ENCODE measurements around the gene MAP3K20. TPM values are rescaled to one million over a fixed set of nuclear protein-coding genes. Genes with fewer than 3 reads are reported as not detected.
A peak's percentile ranks its signal among the peaks of the same experiment; 100 is the strongest.
"Not testable (repeated sequence)": the region's sequence is repeated elsewhere in the genome, so short reads cannot be mapped to it uniquely, and the experiment has no call there.

The MAP3K20 gene
- total and polyA plus RNA-seq, 2 donors = 11.2 to 15.1 TPM

DNA sequence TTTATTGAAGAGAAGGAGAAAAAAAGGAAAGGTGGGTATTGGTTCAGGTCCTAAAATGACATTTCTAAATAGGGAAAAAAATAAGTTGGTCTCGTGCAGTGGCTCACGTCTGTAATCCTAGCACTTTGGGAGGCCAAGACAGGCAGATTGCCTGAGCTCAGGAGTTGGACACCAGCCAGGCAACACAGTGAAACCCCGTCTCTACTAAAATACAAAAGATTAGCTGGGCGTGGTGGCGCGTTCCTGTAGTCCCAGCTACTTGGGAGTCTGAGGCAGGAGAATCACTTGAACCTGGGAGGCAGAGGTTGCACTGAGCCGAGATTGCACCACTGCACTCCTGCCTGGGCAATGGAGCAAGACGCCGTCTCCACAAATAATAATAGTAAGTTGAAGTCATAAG lies 131.5 kb downstream of the MAP3K20 start:
- not testable (repeated sequence) for H3K36me3 ChIP-seq (ENCODE audit: control insufficient read depth in 2 of 2, insufficient read depth in 2 of 2, low read length in 1 of 2); H3K4me3 ChIP-seq (ENCODE audit: low read length in 2 of 2); DNase-seq (ENCODE audit: low read depth in 6 of 9, low spot score in 9 of 9); H3K27ac ChIP-seq (ENCODE audit: low read depth in 1 of 2, low read length in 1 of 2); H3K27me3 ChIP-seq (ENCODE audit: control insufficient read depth in 2 of 2, insufficient read depth in 1 of 2, low read length in 1 of 2); H3K9me3 ChIP-seq (ENCODE audit: control insufficient read depth in 2 of 2, insufficient read depth in 1 of 2, low read length in 1 of 2); H3K4me1 ChIP-seq (ENCODE audit: control insufficient read depth in 2 of 2, insufficient read depth in 2 of 2, low read length in 2 of 2)
- WGBS = 88% methylated on average over 9 of the region's 9 CpGs

DNA sequence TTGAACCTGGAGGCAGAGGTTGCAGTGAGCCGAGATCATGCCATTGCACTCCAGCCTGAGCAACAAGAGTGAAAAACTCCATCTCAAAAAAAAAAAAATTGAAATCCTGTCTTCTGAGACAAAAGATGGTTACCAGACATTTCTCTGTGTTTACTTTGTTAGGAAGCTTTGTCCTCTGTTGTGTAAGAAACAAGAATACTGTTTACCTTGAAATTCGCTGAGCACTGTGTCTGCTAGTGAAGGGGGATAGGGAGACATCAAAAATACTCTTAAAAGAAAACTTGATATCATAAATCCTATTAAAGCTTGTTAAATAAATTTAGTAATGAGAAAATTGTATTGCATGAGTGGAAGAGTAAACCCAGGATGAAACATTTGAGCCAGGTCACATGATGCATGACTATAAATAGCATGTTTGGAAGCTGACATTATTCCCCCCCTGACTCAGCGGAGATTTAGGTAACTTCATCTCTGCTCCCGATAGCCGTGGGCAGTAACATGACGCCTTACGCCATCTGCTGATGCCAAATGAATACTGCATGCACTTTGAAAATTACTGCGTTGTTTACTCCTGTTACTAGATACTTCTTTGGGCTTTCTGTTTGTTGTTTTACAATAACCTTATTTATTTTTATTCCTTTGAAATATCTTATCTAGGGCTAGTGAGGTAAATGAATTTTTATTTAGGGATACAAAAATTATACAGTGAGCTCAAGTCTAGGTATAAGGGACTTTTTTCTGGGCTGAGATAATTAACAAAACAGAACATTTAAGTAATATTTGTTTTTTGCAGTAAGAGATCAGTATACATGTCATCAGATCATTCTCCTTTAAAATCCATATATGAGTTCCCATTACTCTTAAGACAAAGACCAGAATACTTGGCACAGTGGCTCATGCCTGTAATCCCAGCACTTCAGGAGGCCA lies 134.9 kb downstream of the MAP3K20 start:
- no peaks in the 10 kb centered on the region for H3K9me3 ChIP-seq (ENCODE audit: control insufficient read depth in 2 of 2, insufficient read depth in 1 of 2, low read length in 1 of 2)
- no peaks in the 10 kb centered on the region for H3K27me3 ChIP-seq (ENCODE audit: control insufficient read depth in 2 of 2, insufficient read depth in 1 of 2, low read length in 1 of 2)
- DNase-seq (ENCODE audit: low read depth in 6 of 9, low spot score in 9 of 9) = peak; percentile 36 to 83 (median 61)
- no peak overlapping the region for H3K27ac ChIP-seq (ENCODE audit: low read depth in 1 of 2, low read length in 1 of 2)
- 38% methylated on average over 8 of the region's 8 CpGs for WGBS
- H3K4me1 ChIP-seq (ENCODE audit: control insufficient read depth in 2 of 2, insufficient read depth in 2 of 2, low read length in 2 of 2) = no peaks in the 10 kb centered on the region
- no peak overlapping the region for H3K4me3 ChIP-seq (ENCODE audit: low read length in 2 of 2)
- peaks cover 0 to 5% of the 10 kb centered on the region in 2 donors for H3K36me3 ChIP-seq (ENCODE audit: control insufficient read depth in 2 of 2, insufficient read depth in 2 of 2, low read length in 1 of 2)

DNA sequence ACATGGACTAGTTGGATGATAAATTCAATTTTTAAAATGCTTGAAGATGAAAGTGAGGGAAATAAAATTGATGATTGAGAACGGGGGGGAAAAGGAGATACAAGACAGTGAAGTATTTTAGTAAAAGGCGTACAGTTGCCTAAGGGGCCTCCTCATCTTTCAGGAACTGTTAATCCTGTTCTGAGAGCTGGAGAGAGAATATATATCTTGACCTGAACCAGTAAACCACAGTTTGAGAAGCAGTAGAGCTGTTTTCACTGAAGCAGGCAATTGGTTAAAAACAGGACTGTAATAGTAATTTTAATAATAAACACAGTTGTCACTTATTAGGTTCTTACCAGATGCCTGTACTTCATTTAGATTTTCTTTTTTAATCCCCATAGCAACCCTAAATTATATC lies 137.5 kb downstream of the MAP3K20 start:
- no peaks in the 10 kb centered on the region for H3K9me3 ChIP-seq (ENCODE audit: control insufficient read depth in 2 of 2, insufficient read depth in 1 of 2, low read length in 1 of 2)
- H3K27me3 ChIP-seq (ENCODE audit: control insufficient read depth in 2 of 2, insufficient read depth in 1 of 2, low read length in 1 of 2) = no peaks in the 10 kb centered on the region
- WGBS = 97% methylated on average over 2 of the region's 2 CpGs
- DNase-seq (ENCODE audit: low read depth in 6 of 9, low spot score in 9 of 9) = no peak
- H3K36me3 ChIP-seq (ENCODE audit: control insufficient read depth in 2 of 2, insufficient read depth in 2 of 2, low read length in 1 of 2) = peaks cover 0 to 5% of the 10 kb centered on the region in 2 donors
- H3K4me3 ChIP-seq (ENCODE audit: low read length in 2 of 2) = no peak overlapping the region
- no peaks in the 10 kb centered on the region for H3K4me1 ChIP-seq (ENCODE audit: control insufficient read depth in 2 of 2, insufficient read depth in 2 of 2, low read length in 2 of 2)
- no peak overlapping the region for H3K27ac ChIP-seq (ENCODE audit: low read depth in 1 of 2, low read length in 1 of 2)

DNA sequence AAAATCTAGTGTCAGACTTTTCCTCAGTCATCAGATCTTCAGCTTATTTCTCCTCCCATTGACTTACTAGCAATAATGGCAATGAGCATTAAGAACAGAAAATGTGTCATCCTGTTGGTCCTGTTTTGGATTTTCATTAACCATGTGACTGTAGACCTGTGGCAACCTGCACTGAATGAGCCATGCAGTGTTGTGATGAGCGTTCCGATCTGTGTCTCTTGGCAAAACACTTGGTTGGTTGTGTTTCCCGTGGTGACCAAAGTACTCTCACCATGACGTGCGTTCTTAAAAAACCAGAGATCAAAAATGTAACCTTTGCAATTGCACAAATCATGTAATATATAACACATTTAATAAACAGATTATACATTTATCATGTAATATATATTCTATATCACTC lies 138.6 kb downstream of the MAP3K20 start:
- H3K9me3 ChIP-seq (ENCODE audit: control insufficient read depth in 2 of 2, insufficient read depth in 1 of 2, low read length in 1 of 2) = no peaks in the 10 kb centered on the region
- H3K4me1 ChIP-seq (ENCODE audit: control insufficient read depth in 2 of 2, insufficient read depth in 2 of 2, low read length in 2 of 2) = peaks cover 0 to 3% of the 10 kb centered on the region in 2 donors
- 98% methylated on average over 5 of the region's 5 CpGs for WGBS
- H3K27me3 ChIP-seq (ENCODE audit: control insufficient read depth in 2 of 2, insufficient read depth in 1 of 2, low read length in 1 of 2) = no peaks in the 10 kb centered on the region
- H3K4me3 ChIP-seq (ENCODE audit: low read length in 2 of 2) = no peak overlapping the region
- peak in 1 of 9 donors; percentile 13 for DNase-seq (ENCODE audit: low read depth in 6 of 9, low spot score in 9 of 9)
- no peak overlapping the region for H3K27ac ChIP-seq (ENCODE audit: low read depth in 1 of 2, low read length in 1 of 2)
- H3K36me3 ChIP-seq (ENCODE audit: control insufficient read depth in 2 of 2, insufficient read depth in 2 of 2, low read length in 1 of 2) = peaks cover 0 to 5% of the 10 kb centered on the region in 2 donors

DNA sequence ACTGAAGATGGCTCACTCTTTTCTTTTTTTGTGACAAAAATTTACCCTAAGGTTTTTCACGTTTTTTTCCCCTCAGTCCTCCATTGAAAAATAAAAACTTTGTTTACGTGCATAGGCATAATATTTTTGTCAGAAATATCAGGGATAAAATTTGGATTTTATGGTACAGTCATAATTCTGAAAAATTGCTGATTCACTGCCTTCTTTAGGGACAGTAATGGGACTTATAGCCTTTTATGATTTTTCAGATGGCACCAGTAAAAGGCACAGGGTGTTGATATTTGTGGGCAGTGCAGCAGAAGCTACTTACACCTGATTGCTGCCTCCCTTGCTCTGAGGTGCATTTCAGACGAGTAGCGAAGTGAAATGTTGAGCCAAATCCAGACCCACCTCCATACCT lies 139.7 kb downstream of the MAP3K20 start:
- no peak overlapping the region for H3K27ac ChIP-seq (ENCODE audit: low read depth in 1 of 2, low read length in 1 of 2)
- no peaks in the 10 kb centered on the region for H3K27me3 ChIP-seq (ENCODE audit: control insufficient read depth in 2 of 2, insufficient read depth in 1 of 2, low read length in 1 of 2)
- 95% methylated on average over 4 of the region's 4 CpGs for WGBS
- peaks cover 0 to 3% of the 10 kb centered on the region in 2 donors for H3K4me1 ChIP-seq (ENCODE audit: control insufficient read depth in 2 of 2, insufficient read depth in 2 of 2, low read length in 2 of 2)
- peaks cover 0 to 5% of the 10 kb centered on the region in 2 donors for H3K36me3 ChIP-seq (ENCODE audit: control insufficient read depth in 2 of 2, insufficient read depth in 2 of 2, low read length in 1 of 2)
- no peaks in the 10 kb centered on the region for H3K9me3 ChIP-seq (ENCODE audit: control insufficient read depth in 2 of 2, insufficient read depth in 1 of 2, low read length in 1 of 2)
- no peak for DNase-seq (ENCODE audit: low read depth in 6 of 9, low spot score in 9 of 9)
- H3K4me3 ChIP-seq (ENCODE audit: low read length in 2 of 2) = no peak overlapping the region

DNA sequence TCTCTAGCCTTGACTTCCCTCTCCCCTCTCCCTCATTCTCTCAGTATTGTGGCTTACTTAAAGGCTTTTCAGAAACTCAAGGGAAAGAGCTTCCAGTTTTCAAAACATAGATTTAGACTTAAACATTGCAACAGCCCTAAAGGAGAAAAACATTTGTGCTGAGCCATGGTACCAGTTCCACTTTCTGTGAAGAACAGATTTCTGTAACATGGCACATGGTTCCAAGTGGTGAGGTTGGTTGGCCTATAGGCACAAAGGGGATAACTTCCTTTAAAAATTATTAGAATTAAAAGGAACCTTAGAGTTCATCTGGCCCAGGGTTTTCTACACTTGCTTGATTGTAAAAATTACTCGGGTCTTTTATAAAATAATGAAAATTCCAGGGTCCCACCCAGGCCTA lies 140.4 kb downstream of the MAP3K20 start:
- H3K9me3 ChIP-seq (ENCODE audit: control insufficient read depth in 2 of 2, insufficient read depth in 1 of 2, low read length in 1 of 2) = no peaks in the 10 kb centered on the region
- H3K4me1 ChIP-seq (ENCODE audit: control insufficient read depth in 2 of 2, insufficient read depth in 2 of 2, low read length in 2 of 2) = peaks cover 0 to 3% of the 10 kb centered on the region in 2 donors
- no peak for DNase-seq (ENCODE audit: low read depth in 6 of 9, low spot score in 9 of 9)
- 97% methylated on average over 1 of the region's 1 CpG for WGBS
- no peak overlapping the region for H3K27ac ChIP-seq (ENCODE audit: low read depth in 1 of 2, low read length in 1 of 2)
- no peaks in the 10 kb centered on the region for H3K27me3 ChIP-seq (ENCODE audit: control insufficient read depth in 2 of 2, insufficient read depth in 1 of 2, low read length in 1 of 2)
- H3K36me3 ChIP-seq (ENCODE audit: control insufficient read depth in 2 of 2, insufficient read depth in 2 of 2, low read length in 1 of 2) = peaks cover 0 to 5% of the 10 kb centered on the region in 2 donors
- H3K4me3 ChIP-seq (ENCODE audit: low read length in 2 of 2) = no peak overlapping the region

DNA sequence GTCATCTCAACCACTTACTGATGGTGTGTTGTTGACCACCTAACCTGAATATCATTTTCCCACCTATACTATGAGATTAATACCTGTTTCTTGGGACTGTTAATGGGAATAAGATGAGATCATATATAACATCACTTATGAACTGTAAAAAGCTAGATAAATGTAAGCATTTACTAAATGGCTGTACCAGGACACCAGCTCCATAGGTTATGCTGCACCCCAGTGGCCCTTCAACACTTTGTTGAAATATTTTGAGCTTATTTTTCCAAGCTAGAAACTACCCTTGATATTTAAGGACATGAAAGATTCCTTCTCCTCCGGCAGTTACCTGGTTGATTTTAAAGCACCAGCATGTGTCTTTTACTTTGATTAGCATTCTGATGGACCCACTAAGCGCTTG lies 141.0 kb downstream of the MAP3K20 start:
- Histone ChIP-seq H3K4me3 (ENCODE audit: low read length in 2 of 2) (no peak overlapping the region), H3K27ac (ENCODE audit: low read depth in 1 of 2, low read length in 1 of 2) (no peak overlapping the region), H3K4me1 (ENCODE audit: control insufficient read depth in 2 of 2, insufficient read depth in 2 of 2, low read length in 2 of 2) (peaks cover 0 to 3% of the 10 kb centered on the region in 2 donors), H3K9me3 (ENCODE audit: control insufficient read depth in 2 of 2, insufficient read depth in 1 of 2, low read length in 1 of 2) (no peaks in the 10 kb centered on the region), H3K27me3 (ENCODE audit: control insufficient read depth in 2 of 2, insufficient read depth in 1 of 2, low read length in 1 of 2) (no peaks in the 10 kb centered on the region), H3K36me3 (ENCODE audit: control insufficient read depth in 2 of 2, insufficient read depth in 2 of 2, low read length in 1 of 2) (no peaks in the 10 kb centered on the region)
- DNase-seq (ENCODE audit: low read depth in 6 of 9, low spot score in 9 of 9) = no peak
- WGBS = 99% methylated on average over 2 of the region's 2 CpGs

DNA sequence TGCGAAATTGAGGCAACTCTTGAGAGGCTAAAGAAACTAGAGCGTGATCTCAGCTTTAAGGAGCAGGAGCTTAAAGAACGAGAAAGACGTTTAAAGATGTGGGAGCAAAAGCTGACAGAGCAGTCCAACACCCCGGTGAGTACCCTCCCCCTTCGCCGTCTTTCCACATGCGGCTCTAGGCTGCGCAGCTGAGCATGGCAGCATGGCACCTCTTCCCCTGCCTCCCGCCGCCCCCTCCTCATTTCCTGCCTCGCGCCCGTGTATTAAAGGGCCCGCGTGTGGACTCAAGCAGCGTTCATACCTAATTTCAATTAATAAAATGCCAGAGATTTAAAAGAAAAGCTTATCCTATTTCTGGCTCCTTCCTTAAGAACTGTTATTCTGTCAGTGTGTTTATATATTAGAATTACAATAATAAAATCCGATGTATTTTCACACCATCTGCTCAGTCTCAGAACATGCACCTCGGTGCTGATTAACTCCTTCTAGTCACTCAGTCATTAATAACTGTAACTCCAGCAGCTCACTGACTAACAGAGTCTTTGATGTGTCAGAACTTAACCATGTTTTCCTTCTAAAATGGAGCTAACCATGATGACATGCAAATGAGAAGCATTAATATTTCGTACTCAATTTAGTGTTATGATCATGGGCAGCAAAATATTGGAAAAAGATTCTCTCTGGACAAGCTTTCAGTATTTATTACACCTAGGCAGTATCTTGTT lies 141.6 kb downstream of the MAP3K20 start:
- Histone ChIP-seq H3K4me1 (ENCODE audit: control insufficient read depth in 2 of 2, insufficient read depth in 2 of 2, low read length in 2 of 2) (peaks cover 0 to 3% of the 10 kb centered on the region in 2 donors), H3K36me3 (ENCODE audit: control insufficient read depth in 2 of 2, insufficient read depth in 2 of 2, low read length in 1 of 2) (no peaks in the 10 kb centered on the region), H3K9me3 (ENCODE audit: control insufficient read depth in 2 of 2, insufficient read depth in 1 of 2, low read length in 1 of 2) (no peaks in the 10 kb centered on the region), H3K4me3 (ENCODE audit: low read length in 2 of 2) (no peak overlapping the region), H3K27ac (ENCODE audit: low read depth in 1 of 2, low read length in 1 of 2) (no peak overlapping the region), H3K27me3 (ENCODE audit: control insufficient read depth in 2 of 2, insufficient read depth in 1 of 2, low read length in 1 of 2) (no peaks in the 10 kb centered on the region)
- DNase-seq (ENCODE audit: low read depth in 6 of 9, low spot score in 9 of 9) = peak in 2 of 9 donors; percentile 22 to 35
- WGBS = 91% methylated on average over 20 of the region's 20 CpGs

Measured in thymus (tissue), 11 donors.